GM23338 (cell line): ENCODE results near the gene ADH5.
"Not testable (repeated sequence)": the region's sequence is repeated elsewhere in the genome, so short reads cannot be mapped to it uniquely, and the experiment has no call there.

ENCODE experiments used
- CREB1 ChIP-seq: fragments of 250-450 bp; sonication (Bioruptor Pico); IDR thresholded peaks from 2 replicates; pipeline ENCODE4 v1.5.0; 2020; ENCODE audit warnings: low read depth, mild to moderate bottlenecking, moderate library complexity
- EZH2phosphoT487 ChIP-seq: fragments of 200-600 bp; sonication (generic); IDR thresholded peaks from one replicate; pipeline ENCODE4 v1.8.1; 2018; ENCODE audit warnings: antibody characterized with exemption; ENCODE audit not compliant: unreplicated experiment
- POLR2AphosphoS5 ChIP-seq: IDR thresholded peaks from 2 replicates; pipeline ENCODE4 v1.6.1; 2016; ENCODE audit warnings: antibody characterized with exemption, low read depth
- TF ChIP-seq, protein P1 (sequence below), 2 experiments: fragments of 200-600 bp in 1 of 2; sonication (generic) in 1 of 2; conservative IDR thresholded peaks; 2 replicates each; pipeline versions ENCODE4 v1.5.1 to v1.6.1; 2016 to 2017; ENCODE audit warnings: antibody characterized with exemption in 2 of 2, low read depth in 2 of 2, mild to moderate bottlenecking in 2 of 2, moderate library complexity in 1 of 2
- TF ChIP-seq, protein P2 (sequence below): IDR thresholded peaks from one replicate; pipeline ENCODE4 v1.6.1; 2018; ENCODE audit warnings: antibody characterized with exemption; ENCODE audit not compliant: unreplicated experiment

DNA sequence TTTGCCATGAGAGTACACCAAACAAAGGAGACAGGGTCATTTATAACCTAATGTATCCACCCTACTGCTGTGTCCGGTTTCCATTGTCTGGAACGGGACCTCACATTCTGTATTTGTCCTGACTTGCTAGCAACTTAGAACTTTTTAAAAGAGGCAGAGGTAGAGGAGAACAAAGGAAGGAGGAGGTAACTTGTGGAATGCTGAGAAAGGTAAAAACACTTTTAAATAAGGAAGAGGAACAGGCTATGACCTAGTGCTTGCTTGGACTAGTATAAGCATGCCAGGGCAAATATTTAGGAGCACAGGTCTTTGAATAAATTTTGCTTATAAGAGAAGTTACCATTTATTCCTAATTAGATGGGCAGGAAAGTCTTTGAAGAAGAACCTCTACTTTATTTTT is 3.3 kb upstream of the ADH5 start:
- TF ChIP-seq, protein P1, sequence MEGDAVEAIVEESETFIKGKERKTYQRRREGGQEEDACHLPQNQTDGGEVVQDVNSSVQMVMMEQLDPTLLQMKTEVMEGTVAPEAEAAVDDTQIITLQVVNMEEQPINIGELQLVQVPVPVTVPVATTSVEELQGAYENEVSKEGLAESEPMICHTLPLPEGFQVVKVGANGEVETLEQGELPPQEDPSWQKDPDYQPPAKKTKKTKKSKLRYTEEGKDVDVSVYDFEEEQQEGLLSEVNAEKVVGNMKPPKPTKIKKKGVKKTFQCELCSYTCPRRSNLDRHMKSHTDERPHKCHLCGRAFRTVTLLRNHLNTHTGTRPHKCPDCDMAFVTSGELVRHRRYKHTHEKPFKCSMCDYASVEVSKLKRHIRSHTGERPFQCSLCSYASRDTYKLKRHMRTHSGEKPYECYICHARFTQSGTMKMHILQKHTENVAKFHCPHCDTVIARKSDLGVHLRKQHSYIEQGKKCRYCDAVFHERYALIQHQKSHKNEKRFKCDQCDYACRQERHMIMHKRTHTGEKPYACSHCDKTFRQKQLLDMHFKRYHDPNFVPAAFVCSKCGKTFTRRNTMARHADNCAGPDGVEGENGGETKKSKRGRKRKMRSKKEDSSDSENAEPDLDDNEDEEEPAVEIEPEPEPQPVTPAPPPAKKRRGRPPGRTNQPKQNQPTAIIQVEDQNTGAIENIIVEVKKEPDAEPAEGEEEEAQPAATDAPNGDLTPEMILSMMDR (conservative IDR thresholded peaks at IDR 0.05; ENCODE audit: low read depth in 2 of 2): not testable (repeated sequence)
- not testable (repeated sequence) for TF ChIP-seq POLR2AphosphoS5, EZH2phosphoT487, CREB1
- TF ChIP-seq, protein P2, sequence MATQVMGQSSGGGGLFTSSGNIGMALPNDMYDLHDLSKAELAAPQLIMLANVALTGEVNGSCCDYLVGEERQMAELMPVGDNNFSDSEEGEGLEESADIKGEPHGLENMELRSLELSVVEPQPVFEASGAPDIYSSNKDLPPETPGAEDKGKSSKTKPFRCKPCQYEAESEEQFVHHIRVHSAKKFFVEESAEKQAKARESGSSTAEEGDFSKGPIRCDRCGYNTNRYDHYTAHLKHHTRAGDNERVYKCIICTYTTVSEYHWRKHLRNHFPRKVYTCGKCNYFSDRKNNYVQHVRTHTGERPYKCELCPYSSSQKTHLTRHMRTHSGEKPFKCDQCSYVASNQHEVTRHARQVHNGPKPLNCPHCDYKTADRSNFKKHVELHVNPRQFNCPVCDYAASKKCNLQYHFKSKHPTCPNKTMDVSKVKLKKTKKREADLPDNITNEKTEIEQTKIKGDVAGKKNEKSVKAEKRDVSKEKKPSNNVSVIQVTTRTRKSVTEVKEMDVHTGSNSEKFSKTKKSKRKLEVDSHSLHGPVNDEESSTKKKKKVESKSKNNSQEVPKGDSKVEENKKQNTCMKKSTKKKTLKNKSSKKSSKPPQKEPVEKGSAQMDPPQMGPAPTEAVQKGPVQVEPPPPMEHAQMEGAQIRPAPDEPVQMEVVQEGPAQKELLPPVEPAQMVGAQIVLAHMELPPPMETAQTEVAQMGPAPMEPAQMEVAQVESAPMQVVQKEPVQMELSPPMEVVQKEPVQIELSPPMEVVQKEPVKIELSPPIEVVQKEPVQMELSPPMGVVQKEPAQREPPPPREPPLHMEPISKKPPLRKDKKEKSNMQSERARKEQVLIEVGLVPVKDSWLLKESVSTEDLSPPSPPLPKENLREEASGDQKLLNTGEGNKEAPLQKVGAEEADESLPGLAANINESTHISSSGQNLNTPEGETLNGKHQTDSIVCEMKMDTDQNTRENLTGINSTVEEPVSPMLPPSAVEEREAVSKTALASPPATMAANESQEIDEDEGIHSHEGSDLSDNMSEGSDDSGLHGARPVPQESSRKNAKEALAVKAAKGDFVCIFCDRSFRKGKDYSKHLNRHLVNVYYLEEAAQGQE: not testable (repeated sequence)
